ENCODE results near the gene DLG5.
A peak's percentile ranks its signal among the peaks of the same experiment; 100 is the strongest.
"Not testable (repeated sequence)": the region's sequence is repeated elsewhere in the genome, so short reads cannot be mapped to it uniquely, and the experiment has no call there.

Gene DLG5

GRCh38 chr10:77758406-77758805 lies 168.1 kb downstream of the DLG5 start:
- not testable (repeated sequence) for H3K4ac ChIP-seq (ENCODE audit: low read depth, low read length); H3K18ac ChIP-seq (ENCODE audit: low read length); H2AFZ ChIP-seq (ENCODE audit: insufficient read depth, low read length, poor library complexity); H2BK120ac ChIP-seq (ENCODE audit: insufficient read depth, low read length, poor library complexity); H3K4me1 ChIP-seq (ENCODE audit: control insufficient read depth in 1 of 2, insufficient read depth in 2 of 2, low read length in 2 of 2); H3K27ac ChIP-seq (ENCODE audit: low read depth, low read length); H4K12ac ChIP-seq (ENCODE audit: low read depth, low read length); H2BK12ac ChIP-seq (ENCODE audit: low read length); H3K4me2 ChIP-seq (ENCODE audit: low read length); H4K8ac ChIP-seq (ENCODE audit: low read depth, low read length); DNase-seq; H3K36me3 ChIP-seq (ENCODE audit: control insufficient read depth in 1 of 2, insufficient read depth in 2 of 2, low read length in 2 of 2); H2BK5ac ChIP-seq (ENCODE audit: low read depth, low read length, poor library complexity); H3K9ac ChIP-seq (ENCODE audit: low read length); H3K79me1 ChIP-seq (ENCODE audit: low read length); H4K91ac ChIP-seq (ENCODE audit: low read depth, low read length); H3K23ac ChIP-seq (ENCODE audit: low read length); H2AK5ac ChIP-seq (ENCODE audit: low read length); H3K14ac ChIP-seq (ENCODE audit: low read length); H3K9me3 ChIP-seq (ENCODE audit: insufficient read depth, low read depth, low read length); H3K4me3 ChIP-seq (ENCODE audit: low read depth, low read length); H3K27me3 ChIP-seq (ENCODE audit: insufficient read depth, low read length); H3K79me2 ChIP-seq (ENCODE audit: control insufficient read depth, insufficient read depth, low read length, poor library complexity)
- WGBS (ENCODE audit: extremely low coverage, insufficient coverage, insufficient read length), result no CpG with 5 or more reads among the region's 2 CpGs

- Histone ChIP-seq H4K8ac (ENCODE audit: low read depth, low read length) (peak overlapping the region; percentile 6), H4K91ac (ENCODE audit: low read depth, low read length) (no peak overlapping the region), H3K27me3 (ENCODE audit: insufficient read depth, low read length) (no peaks in the 10 kb centered on the region), H3K14ac (ENCODE audit: low read length) (no peak overlapping the region), H2AK5ac (ENCODE audit: low read length) (no peak overlapping the region), H2BK120ac (ENCODE audit: insufficient read depth, low read length, poor library complexity) (no peak overlapping the region), H3K23ac (ENCODE audit: low read length) (no peak overlapping the region), H2BK5ac (ENCODE audit: low read depth, low read length, poor library complexity) (no peak overlapping the region), H3K18ac (ENCODE audit: low read length) (no peak overlapping the region), H3K4me2 (ENCODE audit: low read length) (peak overlapping the region; percentile 40), H2AFZ (ENCODE audit: insufficient read depth, low read length, poor library complexity) (no peak overlapping the region), H3K4me3 (ENCODE audit: low read depth, low read length) (no peak overlapping the region), H3K36me3 (ENCODE audit: control insufficient read depth in 1 of 2, insufficient read depth in 2 of 2, low read length in 2 of 2) (no peaks in the 10 kb centered on the region), H3K79me1 (ENCODE audit: low read length) (no peaks in the 10 kb centered on the region), H4K12ac (ENCODE audit: low read depth, low read length) (no peak overlapping the region), H3K27ac (ENCODE audit: low read depth, low read length) (no peak overlapping the region), H3K9ac (ENCODE audit: low read length) (no peak overlapping the region), H3K9me3 (ENCODE audit: insufficient read depth, low read depth, low read length) (no peaks in the 10 kb centered on the region), H3K4ac (ENCODE audit: low read depth, low read length) (no peak overlapping the region), H3K4me1 (ENCODE audit: control insufficient read depth in 1 of 2, insufficient read depth in 2 of 2, low read length in 2 of 2) (peaks cover 0 to 2% of the 10 kb centered on the region in 2 experiments), H2BK12ac (ENCODE audit: low read length) (no peak overlapping the region), H3K79me2 (ENCODE audit: control insufficient read depth, insufficient read depth, low read length, poor library complexity) (no peaks in the 10 kb centered on the region)
- DNase-seq, result peak; percentile 51 to 74
- WGBS (ENCODE audit: extremely low coverage, insufficient coverage, insufficient read length), result no CpG with 5 or more reads among the region's 12 CpGs
Measured at GRCh38 chr10:77756319-77757232, 170.0 kb downstream of the DLG5 start.

- Histone ChIP-seq H3K23ac (ENCODE audit: low read length) (no peak overlapping the region), H3K4me2 (ENCODE audit: low read length) (no peak overlapping the region), H2BK5ac (ENCODE audit: low read depth, low read length, poor library complexity) (no peak overlapping the region), H3K9me3 (ENCODE audit: insufficient read depth, low read depth, low read length) (peaks cover 2% of the 10 kb centered on the region), H4K91ac (ENCODE audit: low read depth, low read length) (no peak overlapping the region), H3K4me1 (ENCODE audit: control insufficient read depth in 1 of 2, insufficient read depth in 2 of 2, low read length in 2 of 2) (peaks cover 3 to 10% of the 10 kb centered on the region in 2 experiments), H4K8ac (ENCODE audit: low read depth, low read length) (no peak overlapping the region), H3K27ac (ENCODE audit: low read depth, low read length) (no peak overlapping the region), H2BK12ac (ENCODE audit: low read length) (no peak overlapping the region), H2BK120ac (ENCODE audit: insufficient read depth, low read length, poor library complexity) (no peak overlapping the region), H3K27me3 (ENCODE audit: insufficient read depth, low read length) (no peaks in the 10 kb centered on the region), H2AK5ac (ENCODE audit: low read length) (no peak overlapping the region), H3K14ac (ENCODE audit: low read length) (no peak overlapping the region), H3K36me3 (ENCODE audit: control insufficient read depth in 1 of 2, insufficient read depth in 2 of 2, low read length in 2 of 2) (peaks cover 0 to 2% of the 10 kb centered on the region in 2 experiments), H3K79me2 (ENCODE audit: control insufficient read depth, insufficient read depth, low read length, poor library complexity) (no peaks in the 10 kb centered on the region), H3K4me3 (ENCODE audit: low read depth, low read length) (peak overlapping the region; percentile 23), H4K12ac (ENCODE audit: low read depth, low read length) (no peak overlapping the region), H3K18ac (ENCODE audit: low read length) (no peak overlapping the region), H3K4ac (ENCODE audit: low read depth, low read length) (no peak overlapping the region), H3K9ac (ENCODE audit: low read length) (no peak overlapping the region), H3K79me1 (ENCODE audit: low read length) (no peaks in the 10 kb centered on the region), H2AFZ (ENCODE audit: insufficient read depth, low read length, poor library complexity) (no peak overlapping the region)
- peak in 1 of 2 donors; percentile 36 for DNase-seq
- no CpG with 5 or more reads among the region's 13 CpGs for WGBS (ENCODE audit: extremely low coverage, insufficient coverage, insufficient read length)
Measured at GRCh38 chr10:77746047-77746707, 180.4 kb downstream of the DLG5 start.

GRCh38 chr10:77744245-77744644 lies 182.3 kb downstream of the DLG5 start:
- H4K8ac ChIP-seq (ENCODE audit: low read depth, low read length), result no peak overlapping the region
- no peaks in the 10 kb centered on the region for H3K79me2 ChIP-seq (ENCODE audit: control insufficient read depth, insufficient read depth, low read length, poor library complexity)
- H3K4me2 ChIP-seq (ENCODE audit: low read length), result no peak overlapping the region

More at GRCh38 chr10:77744245-77744644, 182.3 kb downstream of the DLG5 start:
- no CpG with 5 or more reads among the region's 4 CpGs for WGBS (ENCODE audit: extremely low coverage, insufficient coverage, insufficient read length)
- Histone ChIP-seq H2BK120ac (ENCODE audit: insufficient read depth, low read length, poor library complexity) (no peak overlapping the region), H3K9ac (ENCODE audit: low read length) (no peak overlapping the region), H3K23ac (ENCODE audit: low read length) (no peak overlapping the region), H3K4me3 (ENCODE audit: low read depth, low read length) (no peak overlapping the region), H3K9me3 (ENCODE audit: insufficient read depth, low read depth, low read length) (no peaks in the 10 kb centered on the region), H3K14ac (ENCODE audit: low read length) (no peak overlapping the region), H4K91ac (ENCODE audit: low read depth, low read length) (no peak overlapping the region), H3K4me1 (ENCODE audit: control insufficient read depth in 1 of 2, insufficient read depth in 2 of 2, low read length in 2 of 2) (peaks cover 3 to 10% of the 10 kb centered on the region in 2 experiments), H3K27me3 (ENCODE audit: insufficient read depth, low read length) (no peaks in the 10 kb centered on the region), H2AK5ac (ENCODE audit: low read length) (no peak overlapping the region), H3K79me1 (ENCODE audit: low read length) (no peaks in the 10 kb centered on the region), H2BK12ac (ENCODE audit: low read length) (no peak overlapping the region), H2BK5ac (ENCODE audit: low read depth, low read length, poor library complexity) (no peak overlapping the region), H3K18ac (ENCODE audit: low read length) (no peak overlapping the region), H3K27ac (ENCODE audit: low read depth, low read length) (no peak overlapping the region), H2AFZ (ENCODE audit: insufficient read depth, low read length, poor library complexity) (no peak overlapping the region), H3K4ac (ENCODE audit: low read depth, low read length) (no peak overlapping the region), H3K36me3 (ENCODE audit: control insufficient read depth in 1 of 2, insufficient read depth in 2 of 2, low read length in 2 of 2) (no peaks in the 10 kb centered on the region), H4K12ac (ENCODE audit: low read depth, low read length) (no peak overlapping the region)
- DNase-seq, result peak; percentile 45 to 79
